HG02642 (cell line): Measurements from ENCODE around the gene LARGE1.

ENCODE experiments used
- ATAC-seq: cut with Tn5 transposase; IDR thresholded peaks from one replicate; pipeline ENCODE4 v1.9.1; 2021; ENCODE audit warnings: mild to moderate bottlenecking; ENCODE audit not compliant: unreplicated experiment, poor library complexity

LARGE1 gene

DNA sequence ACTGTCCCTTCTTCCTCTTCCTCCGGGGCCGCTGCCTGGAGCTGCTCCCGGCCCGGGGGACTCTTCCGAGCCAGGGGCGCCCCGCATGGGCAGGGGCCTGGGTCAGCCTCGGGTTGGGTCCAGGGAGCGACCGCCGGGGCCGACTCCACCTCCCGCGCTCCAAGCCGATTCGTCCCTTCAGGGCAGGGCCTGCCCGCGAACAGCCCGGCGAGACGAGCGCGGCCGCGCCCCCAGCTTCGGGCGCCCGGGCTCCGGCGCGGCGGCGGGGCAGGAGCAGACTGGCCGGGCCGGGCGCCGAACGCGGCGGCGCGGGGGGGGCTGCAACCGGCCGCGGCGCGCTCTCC is at the start of gene LARGE1:
Gene LARGE1 (minus strand): TSS at position 280 of the 344 bp plus-strand sequence.
- peak; percentile 18 for ATAC-seq

DNA sequence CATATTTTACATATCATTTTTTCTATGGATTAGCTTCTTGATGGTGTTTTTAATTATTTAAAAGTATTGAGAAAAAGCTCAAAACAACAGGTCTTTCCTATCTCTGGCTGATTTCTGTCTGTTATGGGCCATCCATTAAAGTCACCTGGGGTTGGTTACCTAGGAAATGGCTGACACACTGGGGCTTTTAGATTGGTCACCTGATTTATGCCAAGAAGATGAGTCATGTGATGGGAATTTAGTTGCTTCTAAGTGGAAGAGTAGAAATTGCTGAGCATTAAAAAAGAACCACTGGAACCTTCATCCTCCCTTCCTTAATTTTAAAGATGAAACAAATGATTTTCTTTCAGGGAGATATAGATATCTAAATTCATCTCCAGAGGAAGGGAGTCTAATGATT is 48.8 kb upstream of the LARGE1 start:
- ATAC-seq, result no peak

- ATAC-seq, result no peak
Measured at GRCh38 chr22:33964121-33964520, 43.8 kb upstream of the LARGE1 start.

- no peak for ATAC-seq
Measured at GRCh38 chr22:33962409-33962808, 42.1 kb upstream of the LARGE1 start.

- ATAC-seq, result no peak
Measured at GRCh38 chr22:33958741-33959140, 38.5 kb upstream of the LARGE1 start.

GRCh38 chr22:33957086-33957485 is 36.8 kb upstream of the LARGE1 start:
- no peak for ATAC-seq

- ATAC-seq, result no peak
Measured at GRCh38 chr22:33952776-33953175, 32.5 kb upstream of the LARGE1 start.

- no peak for ATAC-seq
Measured at GRCh38 chr22:33940741-33941140, 20.5 kb upstream of the LARGE1 start.

DNA sequence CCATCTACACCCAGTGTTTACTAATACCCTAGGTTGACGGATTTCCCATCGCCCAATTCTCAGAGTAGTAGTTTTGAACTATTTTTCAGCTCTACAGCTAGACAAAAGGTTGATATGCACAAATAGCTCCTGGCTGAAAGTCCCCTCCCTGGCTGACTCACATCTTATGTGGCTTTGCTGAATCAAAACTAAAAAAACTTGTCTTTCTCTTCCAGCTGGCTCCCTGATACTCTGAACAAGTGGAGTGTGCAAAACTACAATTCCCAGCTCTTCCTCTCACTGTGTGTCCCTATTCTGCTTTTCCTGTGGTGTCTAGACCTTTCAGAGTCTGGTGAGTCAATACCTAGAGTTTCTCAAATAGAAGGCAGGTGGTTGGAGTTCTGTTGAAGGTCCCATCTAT is 12.7 kb upstream of the LARGE1 start:
- no peak for ATAC-seq

DNA sequence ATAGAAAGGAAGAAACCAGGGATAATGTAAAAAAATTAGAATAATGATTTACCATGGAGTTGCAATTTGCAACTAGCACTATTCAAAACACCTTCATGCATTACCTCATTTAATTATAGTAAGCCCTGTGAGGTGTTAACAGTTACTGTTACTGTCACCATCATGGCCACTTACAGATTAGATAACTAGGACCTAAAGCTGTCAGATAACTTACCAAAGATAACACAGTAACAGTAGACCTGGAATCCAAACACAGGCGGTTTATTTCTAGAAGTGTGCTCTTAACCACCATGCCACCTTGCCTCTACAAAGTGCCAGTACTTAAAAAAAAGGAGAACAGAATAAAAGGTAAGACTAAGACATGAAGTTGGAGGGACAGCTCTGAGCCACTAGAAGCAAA is 11.1 kb upstream of the LARGE1 start:
- no peak for ATAC-seq

DNA sequence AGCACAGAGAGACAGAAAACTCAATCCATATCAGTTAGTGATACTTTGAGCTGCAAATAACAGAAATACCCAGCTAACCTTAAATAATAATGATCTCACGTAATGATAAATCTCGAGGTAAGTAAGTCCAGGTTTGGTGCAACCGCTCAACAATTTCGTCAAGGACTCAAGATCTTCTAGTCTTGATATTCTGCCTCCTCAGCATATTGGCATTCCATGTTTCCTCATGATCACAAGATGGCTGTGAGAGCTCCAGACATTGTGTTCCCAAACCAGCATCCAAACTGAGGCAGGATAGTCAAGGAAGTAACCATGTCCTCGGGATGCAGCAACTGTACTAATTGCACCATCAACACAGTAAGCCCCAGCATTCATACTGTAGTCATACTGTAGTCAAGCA is 7.5 kb upstream of the LARGE1 start:
- ATAC-seq, result no peak

DNA sequence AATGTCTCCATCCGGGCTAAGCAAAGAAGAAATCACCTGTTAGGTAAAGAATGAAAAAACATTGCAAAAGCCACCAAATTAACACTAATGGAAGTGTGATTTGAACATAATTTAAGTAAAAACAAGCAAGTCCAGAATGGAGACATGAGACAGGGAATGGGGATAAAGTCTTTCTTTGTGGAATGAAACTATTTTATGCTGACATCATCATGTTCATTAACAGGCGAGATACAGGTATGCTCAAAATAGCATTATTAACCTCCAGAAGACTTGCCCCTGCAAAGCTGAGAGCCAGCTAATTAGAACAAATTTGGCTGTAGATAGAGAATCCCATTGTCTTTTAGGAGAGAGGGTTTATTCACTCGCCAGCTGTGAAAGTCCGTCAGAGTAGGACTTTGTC is 4.9 kb upstream of the LARGE1 start:
- ATAC-seq, result no peak

GRCh38 chr22:33923660-33924246 is 3.5 kb upstream of the LARGE1 start:
- ATAC-seq, result no peak

DNA sequence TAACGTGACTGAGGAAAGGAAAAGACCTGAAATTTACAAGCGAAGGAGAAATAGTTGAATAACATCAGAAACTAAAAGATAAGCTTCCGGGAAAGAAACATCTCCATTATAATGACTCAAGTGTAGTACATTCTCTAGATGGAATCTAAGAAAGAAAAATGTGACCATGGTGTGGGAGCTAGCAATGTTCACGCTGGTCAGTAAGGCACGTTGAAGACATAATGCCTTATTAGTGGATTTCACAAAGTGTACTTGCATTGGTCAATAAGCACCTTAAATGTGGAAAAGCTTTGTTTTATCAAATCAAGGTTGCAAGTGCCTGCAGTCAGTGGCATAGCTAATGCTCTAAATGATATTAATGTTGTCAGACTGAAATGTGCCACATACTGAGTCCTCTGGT is 2.8 kb upstream of the LARGE1 start:
- ATAC-seq, result no peak

- no peak for ATAC-seq
Measured at GRCh38 chr22:33922349-33922681, 2.0 kb upstream of the LARGE1 start.

GRCh38 chr22:33921525-33922348 is 1.5 kb upstream of the LARGE1 start:
- ATAC-seq, result no peak

DNA sequence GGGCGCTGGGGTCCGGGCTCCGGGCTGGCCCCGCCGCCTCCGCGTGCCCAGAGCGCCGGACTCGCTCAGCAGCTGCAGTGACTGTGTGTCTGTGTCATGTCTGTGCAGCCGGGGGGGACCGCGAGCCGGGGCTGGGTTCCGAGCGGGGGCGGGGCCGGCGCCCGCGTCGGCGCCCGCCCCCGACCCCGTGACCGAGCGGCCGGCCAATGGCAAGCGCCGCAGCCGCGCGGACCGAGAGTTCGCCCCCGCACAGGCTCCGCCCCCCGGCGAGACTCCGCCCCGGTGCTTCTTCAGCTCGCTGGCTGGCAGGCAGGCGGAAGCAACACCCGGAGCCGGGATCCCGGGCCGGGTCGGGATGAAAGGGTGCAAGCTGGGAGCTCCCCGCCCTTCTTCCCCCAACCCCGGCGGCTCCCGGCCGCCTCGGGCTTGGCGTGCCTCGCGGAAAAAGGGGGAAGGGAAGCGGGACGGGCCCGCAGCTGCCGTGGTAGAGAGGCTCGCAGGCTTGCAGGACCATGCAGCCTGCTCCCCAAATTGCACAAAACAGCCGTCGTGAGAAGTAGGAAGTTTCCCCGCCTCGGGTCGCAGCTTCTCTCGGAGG is 750 bp upstream of the LARGE1 start:
- peak; percentile 73 for ATAC-seq

DNA sequence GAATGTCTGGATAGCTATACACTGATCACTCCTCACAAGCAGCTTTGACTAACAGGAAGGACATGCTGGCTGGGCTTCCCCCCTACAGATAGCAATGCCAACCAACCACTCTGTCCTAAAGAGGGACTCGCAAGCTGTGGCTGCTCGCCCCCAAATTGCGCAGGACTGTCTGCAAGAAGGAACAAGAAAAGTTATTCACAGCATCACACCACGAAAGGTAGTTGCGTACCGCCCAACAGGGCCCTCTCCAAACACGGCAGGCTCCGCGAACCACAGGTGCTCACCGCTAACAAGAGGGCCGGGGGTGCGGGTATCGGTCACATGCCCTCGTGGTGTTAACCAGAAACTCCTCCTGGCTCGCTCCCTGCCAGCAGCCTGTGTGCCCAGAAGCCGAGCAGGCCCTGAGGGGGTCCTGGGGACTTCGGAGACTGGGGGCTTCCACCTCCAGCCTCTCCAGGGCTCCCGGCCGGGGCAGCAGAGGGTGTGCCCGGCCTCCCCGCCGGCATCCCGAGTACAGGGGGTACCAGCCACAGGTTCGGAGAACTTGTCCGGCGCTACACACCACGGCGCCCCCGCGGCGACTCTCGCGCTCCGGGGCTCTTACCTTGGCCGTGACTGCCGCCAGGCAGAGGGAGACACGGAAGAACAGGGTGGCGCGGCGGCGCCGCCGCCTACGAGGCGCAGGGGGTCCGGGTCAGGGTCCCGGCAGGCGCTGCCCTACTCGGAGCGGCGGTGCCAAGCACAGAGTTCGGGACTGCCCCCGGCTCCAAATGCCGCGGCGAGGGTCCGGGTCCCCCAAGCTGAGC is 682 bp downstream of the LARGE1 start:
- peak; percentile 13 for ATAC-seq

DNA sequence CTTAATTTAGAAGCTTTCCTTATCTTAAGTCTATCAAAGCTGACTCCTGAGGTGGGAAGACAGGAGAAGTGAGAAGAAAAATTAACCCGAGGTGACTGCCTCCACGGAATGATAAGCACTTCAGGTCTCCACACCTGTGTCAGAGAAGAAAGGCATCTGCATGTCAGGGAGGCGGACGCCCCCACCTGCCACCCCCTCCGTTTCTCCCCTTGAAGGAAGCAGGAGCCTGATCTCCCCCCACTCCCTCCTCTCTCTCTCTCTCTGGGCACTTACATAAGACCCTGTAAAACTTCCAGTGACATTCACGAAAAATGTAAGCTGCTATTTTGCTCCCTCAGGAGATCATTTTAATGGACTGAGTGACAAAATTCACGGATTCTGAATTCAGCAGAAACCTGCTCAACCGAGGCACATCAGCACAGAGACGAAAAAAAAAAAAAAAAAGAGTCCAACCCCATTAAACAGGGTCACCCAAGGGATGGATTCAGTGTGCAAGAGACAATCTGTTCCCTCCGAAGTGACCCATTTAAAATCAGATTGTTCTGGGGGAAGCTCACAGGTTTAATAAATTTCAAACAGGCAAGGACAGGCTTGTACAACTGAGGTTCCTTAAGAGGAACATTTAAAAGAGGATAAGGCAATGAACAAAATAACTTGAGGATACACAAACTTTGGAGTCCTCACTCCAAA is 1.5 kb downstream of the LARGE1 start:
- no peak for ATAC-seq

GRCh38 chr22:33917744-33918406 is 2.4 kb downstream of the LARGE1 start:
- ATAC-seq, result no peak
